ENCODE data around the gene POU5F2. TPM values are rescaled to one million over a fixed set of nuclear protein-coding genes. Genes with fewer than 3 reads are reported as not detected.

The POU5F2 gene
- total and polyA plus RNA-seq, 2 of the 8 experiments (the other 6 are each of a cell fraction or from before 2014, with no cell fraction given), result 0.06 to 0.08 TPM

GRCh38 chr5:93735378-93735777 lies 6.0 kb downstream of the POU5F2 start (continued):
- TF ChIP-seq RNF2 (IDR thresholded peaks at IDR 0.05; ENCODE audit: borderline replicate concordance, low read depth, low read length, missing control alignments, poor library complexity, severe bottlenecking) (no peak), CBX8 (IDR thresholded peaks at IDR 0.05; ENCODE audit: borderline replicate concordance, low read depth, low read length) (no peak), RXRA (IDR thresholded peaks at IDR 0.05; ENCODE audit: insufficient read depth, low read depth, low read length) (no peak), KDM1A (IDR thresholded peaks at IDR 0.05; ENCODE audit: borderline replicate concordance, low read length) (no peak), FOSL1 (IDR thresholded peaks at IDR 0.05; ENCODE audit: insufficient read depth, low read depth, low read length) (no peak)
- TF ChIP-seq, protein P1, sequence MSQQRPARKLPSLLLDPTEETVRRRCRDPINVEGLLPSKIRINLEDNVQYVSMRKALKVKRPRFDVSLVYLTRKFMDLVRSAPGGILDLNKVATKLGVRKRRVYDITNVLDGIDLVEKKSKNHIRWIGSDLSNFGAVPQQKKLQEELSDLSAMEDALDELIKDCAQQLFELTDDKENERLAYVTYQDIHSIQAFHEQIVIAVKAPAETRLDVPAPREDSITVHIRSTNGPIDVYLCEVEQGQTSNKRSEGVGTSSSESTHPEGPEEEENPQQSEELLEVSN (IDR thresholded peaks at IDR 0.05), result no peak
